Measurements from ENCODE around the gene CDRT15L2. TPM values are rescaled to one million over a fixed set of nuclear protein-coding genes. Genes with fewer than 3 reads are reported as not detected.
"Not testable (repeated sequence)": the region's sequence is repeated elsewhere in the genome, so short reads cannot be mapped to it uniquely, and the experiment has no call there.

CDRT15L2 gene
- total and polyA plus RNA-seq, 2 donors (not counting 3 experiments of a cell fraction or from before 2014, with no cell fraction given), result not detected

DNA sequence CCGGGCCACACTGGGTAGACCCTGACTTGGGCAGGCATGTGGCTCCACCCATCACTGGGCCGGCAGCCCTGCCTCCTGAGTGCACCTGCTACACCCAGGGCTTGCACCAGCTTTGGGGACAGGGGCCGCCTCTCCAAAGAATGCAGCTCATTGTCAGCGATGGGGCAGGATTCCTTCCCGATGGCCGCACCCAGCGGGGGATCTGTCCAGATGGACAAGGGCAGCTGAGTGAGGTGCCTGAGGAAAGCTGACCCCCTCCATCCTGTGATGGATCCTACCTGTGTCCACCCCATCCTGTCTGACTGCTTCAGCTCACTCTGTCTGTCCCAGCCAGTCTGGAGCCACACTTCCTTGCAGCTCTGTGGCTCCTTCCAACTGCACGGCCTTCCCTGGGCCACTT lies 10.9 kb upstream of the CDRT15L2 start:
- H3K27ac ChIP-seq (ENCODE audit: insufficient read depth, low read depth, low read length); H3K9me1 ChIP-seq (replicated peaks; ENCODE audit: control insufficient read depth, extremely low read depth, insufficient read depth, low read length); H3K36me3 ChIP-seq (ENCODE audit: control insufficient read depth in 2 of 2, extremely low read depth in 1 of 2, insufficient read depth in 2 of 2, low read length in 2 of 2); BruUV-seq (replicated peaks); H3K27me3 ChIP-seq (ENCODE audit: control insufficient read depth in 2 of 2, insufficient read depth in 2 of 2, low read length in 2 of 2); H3K4me3 ChIP-seq (replicated peaks in 1 of 3; ENCODE audit: insufficient read depth in 1 of 3, low read depth in 1 of 3, low read length in 3 of 3); H4K20me1 ChIP-seq (replicated peaks; ENCODE audit: control insufficient read depth, extremely low read depth, insufficient read depth, low read length); H2AFZ ChIP-seq (ENCODE audit: low read depth, low read length); H3K9ac ChIP-seq (replicated peaks; ENCODE audit: extremely low read depth, insufficient read depth, low read length); intact Hi-C loops (cut with micrococcal nuclease); H3K79me2 ChIP-seq (ENCODE audit: control insufficient read depth, insufficient read depth, low read length); CTCF ChIA-PET; H3K4me1 ChIP-seq (ENCODE audit: control insufficient read depth, extremely low read depth, insufficient read depth, low read length); H3K9me3 ChIP-seq (replicated peaks; ENCODE audit: control insufficient read depth, insufficient read depth, low read length); DNase-seq (ENCODE audit: low read depth, low spot score); H3K4me2 ChIP-seq (ENCODE audit: insufficient read depth, low read length); POLR2A ChIA-PET; FAIRE-seq; dilution Hi-C loops (cut with MboI; ENCODE audit: extremely low pct_ligation_motif_present, low sequenced_read_pairs): not testable (repeated sequence)

DNA sequence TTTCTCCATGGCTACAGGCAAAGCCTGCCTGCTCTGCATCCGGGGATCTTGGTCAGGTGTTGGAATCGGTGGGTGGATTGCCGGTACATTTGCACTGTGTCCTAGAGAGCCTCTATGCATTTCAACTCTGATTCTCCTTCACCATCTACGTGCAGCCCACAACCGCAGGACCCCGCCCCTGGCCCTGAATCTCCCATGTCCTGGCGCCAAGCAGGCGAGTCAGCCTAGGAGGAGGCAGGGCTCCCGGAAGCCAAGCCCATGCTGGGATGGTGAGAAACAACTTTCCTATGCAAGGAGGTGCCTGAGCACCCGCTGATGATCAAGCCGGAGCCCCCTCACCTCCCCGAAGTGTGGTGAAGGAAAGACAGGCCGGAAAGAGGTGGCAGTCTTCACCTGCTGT lies 7.9 kb upstream of the CDRT15L2 start:
- POLR2A ChIA-PET; CTCF ChIA-PET; dilution Hi-C loops (cut with MboI; ENCODE audit: extremely low pct_ligation_motif_present, low sequenced_read_pairs): not testable (repeated sequence)

DNA sequence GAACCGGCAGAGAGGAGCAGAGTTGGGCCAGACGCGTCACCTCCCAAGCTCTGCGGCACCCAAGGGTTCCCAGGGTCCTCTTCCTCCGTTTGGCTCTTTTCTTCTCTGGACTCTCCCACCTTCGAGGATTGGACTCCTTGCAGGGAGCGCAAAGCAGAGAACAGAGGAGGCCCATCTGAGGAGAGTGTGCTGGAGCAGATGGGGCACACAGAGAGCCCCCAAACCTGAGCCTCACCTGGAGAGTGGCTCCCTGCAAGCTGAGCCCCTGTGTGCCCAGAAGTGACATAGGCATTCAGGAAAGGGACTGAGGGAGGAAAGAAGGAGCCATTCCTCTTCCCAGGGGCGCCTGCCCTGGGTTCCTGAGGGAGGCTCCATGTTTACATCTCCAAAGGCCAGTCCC lies 6.3 kb upstream of the CDRT15L2 start:
- H3K36me3 ChIP-seq (ENCODE audit: control insufficient read depth in 2 of 2, extremely low read depth in 1 of 2, insufficient read depth in 2 of 2, low read length in 2 of 2); intact Hi-C loops (cut with micrococcal nuclease); BruUV-seq (replicated peaks); H2AFZ ChIP-seq (ENCODE audit: low read depth, low read length); H3K4me1 ChIP-seq (ENCODE audit: control insufficient read depth, extremely low read depth, insufficient read depth, low read length); FAIRE-seq; H3K9ac ChIP-seq (replicated peaks; ENCODE audit: extremely low read depth, insufficient read depth, low read length); H3K9me3 ChIP-seq (replicated peaks; ENCODE audit: control insufficient read depth, insufficient read depth, low read length); dilution Hi-C loops (cut with MboI; ENCODE audit: extremely low pct_ligation_motif_present, low sequenced_read_pairs); H3K9me1 ChIP-seq (replicated peaks; ENCODE audit: control insufficient read depth, extremely low read depth, insufficient read depth, low read length); H3K27ac ChIP-seq (ENCODE audit: insufficient read depth, low read depth, low read length); H3K79me2 ChIP-seq (ENCODE audit: control insufficient read depth, insufficient read depth, low read length); CTCF ChIA-PET; H4K20me1 ChIP-seq (replicated peaks; ENCODE audit: control insufficient read depth, extremely low read depth, insufficient read depth, low read length); H3K4me2 ChIP-seq (ENCODE audit: insufficient read depth, low read length); DNase-seq (ENCODE audit: low read depth, low spot score); POLR2A ChIA-PET; H3K4me3 ChIP-seq (replicated peaks in 1 of 3; ENCODE audit: insufficient read depth in 1 of 3, low read depth in 1 of 3, low read length in 3 of 3); H3K27me3 ChIP-seq (ENCODE audit: control insufficient read depth in 2 of 2, insufficient read depth in 2 of 2, low read length in 2 of 2): not testable (repeated sequence)

More for the DNA sequence above, 7.9 kb upstream of the CDRT15L2 start:
- H3K9ac ChIP-seq (replicated peaks; ENCODE audit: extremely low read depth, insufficient read depth, low read length); intact Hi-C loops (cut with micrococcal nuclease); H3K36me3 ChIP-seq (ENCODE audit: control insufficient read depth in 2 of 2, extremely low read depth in 1 of 2, insufficient read depth in 2 of 2, low read length in 2 of 2); H3K27ac ChIP-seq (ENCODE audit: insufficient read depth, low read depth, low read length); H3K4me2 ChIP-seq (ENCODE audit: insufficient read depth, low read length); BruUV-seq (replicated peaks); FAIRE-seq; H3K79me2 ChIP-seq (ENCODE audit: control insufficient read depth, insufficient read depth, low read length); H3K4me1 ChIP-seq (ENCODE audit: control insufficient read depth, extremely low read depth, insufficient read depth, low read length); H3K9me1 ChIP-seq (replicated peaks; ENCODE audit: control insufficient read depth, extremely low read depth, insufficient read depth, low read length); H4K20me1 ChIP-seq (replicated peaks; ENCODE audit: control insufficient read depth, extremely low read depth, insufficient read depth, low read length); H3K9me3 ChIP-seq (replicated peaks; ENCODE audit: control insufficient read depth, insufficient read depth, low read length); H3K27me3 ChIP-seq (ENCODE audit: control insufficient read depth in 2 of 2, insufficient read depth in 2 of 2, low read length in 2 of 2); DNase-seq (ENCODE audit: low read depth, low spot score); H3K4me3 ChIP-seq (replicated peaks in 1 of 3; ENCODE audit: insufficient read depth in 1 of 3, low read depth in 1 of 3, low read length in 3 of 3); H2AFZ ChIP-seq (ENCODE audit: low read depth, low read length): not testable (repeated sequence)

DNA sequence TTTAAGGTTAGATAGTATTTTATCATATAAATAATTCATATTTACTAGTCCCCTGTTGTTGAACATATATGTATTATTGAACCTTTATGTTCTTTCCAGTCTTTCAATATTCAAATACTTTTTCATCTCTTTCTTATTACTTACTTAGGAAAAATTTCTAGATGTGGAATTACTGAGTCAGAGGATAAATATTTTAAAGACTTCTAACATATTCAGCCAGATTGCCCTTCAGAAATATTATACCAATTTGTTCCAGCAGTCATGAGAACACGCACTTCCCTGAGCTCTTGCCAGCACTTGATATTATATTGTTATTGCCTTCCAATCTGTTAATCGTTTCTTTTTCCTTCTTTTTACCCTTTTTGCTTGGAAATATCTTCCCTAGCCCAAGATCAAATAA lies 4.5 kb upstream of the CDRT15L2 start:
- H3K9me1 ChIP-seq (replicated peaks; ENCODE audit: control insufficient read depth, extremely low read depth, insufficient read depth, low read length); CTCF ChIA-PET; H3K27ac ChIP-seq (ENCODE audit: insufficient read depth, low read depth, low read length); H2AFZ ChIP-seq (ENCODE audit: low read depth, low read length); POLR2A ChIA-PET; H3K4me2 ChIP-seq (ENCODE audit: insufficient read depth, low read length); H3K79me2 ChIP-seq (ENCODE audit: control insufficient read depth, insufficient read depth, low read length); intact Hi-C loops (cut with micrococcal nuclease); H3K9me3 ChIP-seq (replicated peaks; ENCODE audit: control insufficient read depth, insufficient read depth, low read length); FAIRE-seq; dilution Hi-C loops (cut with MboI; ENCODE audit: extremely low pct_ligation_motif_present, low sequenced_read_pairs); DNase-seq (ENCODE audit: low read depth, low spot score); H3K4me1 ChIP-seq (ENCODE audit: control insufficient read depth, extremely low read depth, insufficient read depth, low read length); H3K9ac ChIP-seq (replicated peaks; ENCODE audit: extremely low read depth, insufficient read depth, low read length); H4K20me1 ChIP-seq (replicated peaks; ENCODE audit: control insufficient read depth, extremely low read depth, insufficient read depth, low read length); H3K36me3 ChIP-seq (ENCODE audit: control insufficient read depth in 2 of 2, extremely low read depth in 1 of 2, insufficient read depth in 2 of 2, low read length in 2 of 2); H3K4me3 ChIP-seq (replicated peaks in 1 of 3; ENCODE audit: insufficient read depth in 1 of 3, low read depth in 1 of 3, low read length in 3 of 3); BruUV-seq (replicated peaks); H3K27me3 ChIP-seq (ENCODE audit: control insufficient read depth in 2 of 2, insufficient read depth in 2 of 2, low read length in 2 of 2): not testable (repeated sequence)
